IMR-90 (cell line): ENCODE data around the gene BMP2K. TPM values are rescaled to one million over a fixed set of nuclear protein-coding genes. Genes with fewer than 3 reads are reported as not detected.
A peak's percentile ranks its signal among the peaks of the same experiment; 100 is the strongest.

ENCODE experiments used
- ATAC-seq: fragments of 200-7000 bp; cut with Tn5 transposase; 2 replicates; pipeline ENCODE4 v1.9.1; 2020; ENCODE audit warnings: low read depth, mild to moderate bottlenecking, moderate library complexity
- BruUV-seq: library from RNA; stranded (reverse); fragments of 400-500 nt; replicated peaks from 2 replicates; lab custom pipeline; 2021; lab: Mats Ljungman, UMichigan
- CTCF ChIA-PET: fragments of 300-600 bp; formaldehyde crosslinking; extraction: SDS; loops from one replicate; lab custom pipeline; 2021; ENCODE audit warnings: antibody characterized with exemption; lab: Yijun Ruan, JAX
- POLR2A ChIA-PET: fragments of 300-600 bp; sonication (Branson Sonifier 250); formaldehyde crosslinking; loops from one replicate; lab custom pipeline; 2022; ENCODE audit warnings: antibody characterized with exemption; ENCODE audit not compliant: unreplicated experiment; lab: Charles Lee
- DNase-seq: peaks from one replicate; pipeline ENCODE4 v3.0.0; 2013
- H2AFZ ChIP-seq: replicated peaks from 2 replicates; pipeline ENCODE3; 2013; ENCODE audit warnings: low read length, mild to moderate bottlenecking; ENCODE audit not compliant: poor library complexity
- H2AK5ac ChIP-seq: 2 replicates; pipeline ENCODE4 v1.6.1; 2013; ENCODE audit warnings: low read depth, low read length, inconsistent platforms
- H2AK9ac ChIP-seq: replicated peaks from 2 replicates; pipeline ENCODE3; 2013; ENCODE audit warnings: mild to moderate bottlenecking, low read depth, low read length, moderate library complexity; ENCODE audit not compliant: poor library complexity
- H2BK120ac ChIP-seq: 2 replicates; pipeline ENCODE4 v1.6.1; 2013; ENCODE audit warnings: low read depth, low read length, inconsistent platforms
- H2BK15ac ChIP-seq: 3 replicates; pipeline ENCODE4 v1.6.1; 2013; ENCODE audit warnings: low read depth, low read length, inconsistent platforms
- H2BK20ac ChIP-seq: 2 replicates; pipeline ENCODE4 v1.6.1; 2013; ENCODE audit warnings: low read depth, mild to moderate bottlenecking, inconsistent platforms, low read length, moderate library complexity
- H2BK5ac ChIP-seq: 2 replicates; pipeline ENCODE4 v1.6.1; 2013; ENCODE audit warnings: mild to moderate bottlenecking, low read depth, low read length, inconsistent platforms; ENCODE audit not compliant: poor library complexity, severe bottlenecking
- H3K14ac ChIP-seq: replicated peaks from 2 replicates; pipeline ENCODE4 v1.6.1; 2013; ENCODE audit warnings: low read depth, low read length, inconsistent platforms
- H3K18ac ChIP-seq: 2 replicates; pipeline ENCODE4 v1.6.1; 2013; ENCODE audit warnings: low read depth, low read length, control low read depth
- H3K23ac ChIP-seq: 2 replicates; pipeline ENCODE4 v1.6.1; 2013; ENCODE audit warnings: low read depth, low read length, inconsistent platforms
- H3K27ac ChIP-seq: 2 replicates; pipeline ENCODE4 v1.5.1; 2013; ENCODE audit warnings: mild to moderate bottlenecking, control low read depth, low read length; ENCODE audit not compliant: insufficient read depth
- H3K27me3 ChIP-seq: 2 replicates; pipeline ENCODE4 v1.6.1; 2013; ENCODE audit warnings: low read length; ENCODE audit not compliant: control insufficient read depth, insufficient read depth
- H3K36me3 ChIP-seq: 2 replicates; pipeline ENCODE4 v1.6.1; 2013; ENCODE audit warnings: low read length, mixed read lengths; ENCODE audit not compliant: control insufficient read depth, insufficient read depth
- H3K4ac ChIP-seq: 2 replicates; pipeline ENCODE4 v1.6.1; 2013; ENCODE audit warnings: low read depth, low read length, inconsistent platforms
- H3K4me1 ChIP-seq: 2 replicates; pipeline ENCODE4 v1.6.1; 2013; ENCODE audit warnings: low read length, mixed read lengths; ENCODE audit not compliant: control insufficient read depth, insufficient read depth
- H3K4me2 ChIP-seq: 2 replicates; pipeline ENCODE4 v1.6.1; 2013; ENCODE audit warnings: low read depth, mild to moderate bottlenecking, control low read depth, low read length, moderate library complexity
- H3K4me3 ChIP-seq: 2 replicates; pipeline ENCODE4 v1.5.1; 2013; ENCODE audit warnings: low read depth, mild to moderate bottlenecking, control low read depth, low read length, moderate library complexity; ENCODE audit not compliant: insufficient read depth
- H3K56ac ChIP-seq: 2 replicates; pipeline ENCODE4 v1.6.1; 2013; ENCODE audit warnings: low read length, inconsistent platforms; ENCODE audit not compliant: insufficient read depth; ENCODE audit errors: extremely low read depth
- H3K79me1 ChIP-seq, 2 experiments: 2 replicates each; pipeline ENCODE4 v1.6.1; 2013; ENCODE audit warnings: low read length in 2 of 2, inconsistent platforms in 1 of 2, low read depth in 1 of 2
- H3K9ac ChIP-seq: 2 replicates; pipeline ENCODE4 v1.6.1; 2013; ENCODE audit warnings: low read depth, low read length, control low read depth
- H3K9me1 ChIP-seq: 2 replicates; pipeline ENCODE4 v1.6.1; 2013; ENCODE audit warnings: low read length, inconsistent platforms; ENCODE audit not compliant: insufficient read depth
- H3K9me3 ChIP-seq: 2 replicates; pipeline ENCODE4 v1.6.1; 2013; ENCODE audit warnings: low read length; ENCODE audit not compliant: control insufficient read depth, insufficient read depth
- H4K20me1 ChIP-seq: 2 replicates; pipeline ENCODE4 v1.6.1; 2013; ENCODE audit warnings: low read length, inconsistent platforms; ENCODE audit not compliant: insufficient read depth
- H4K5ac ChIP-seq: 2 replicates; pipeline ENCODE4 v1.6.1; 2013; ENCODE audit warnings: mild to moderate bottlenecking, low read depth, low read length, control low read depth
- H4K8ac ChIP-seq, 2 experiments: 2 replicates each; pipeline ENCODE4 v1.6.1; 2013; ENCODE audit warnings: low read depth in 2 of 2, low read length in 2 of 2, control low read depth in 1 of 2, inconsistent platforms in 1 of 2
- H4K91ac ChIP-seq: 2 replicates; pipeline ENCODE4 v1.6.1; 2013; ENCODE audit warnings: low read depth, low read length, inconsistent platforms; ENCODE audit not compliant: insufficient read depth
- BHLHE40 ChIP-seq: fragments of 150-350 bp; IDR thresholded peaks from 2 replicates; pipeline ENCODE4 v1.6.1; 2016; ENCODE audit warnings: mild to moderate bottlenecking, low read depth, low read length
- MAZ ChIP-seq: IDR thresholded peaks from 2 replicates; pipeline ENCODE4 v1.6.1; 2012; ENCODE audit warnings: low read depth, mild to moderate bottlenecking, low read length, improper control_type of control experiment, moderate library complexity, borderline replicate concordance
- MXI1 ChIP-seq: IDR thresholded peaks from 2 replicates; pipeline ENCODE4 v1.6.1; 2012; ENCODE audit warnings: low read depth, mild to moderate bottlenecking, low read length, moderate library complexity, borderline replicate concordance
- POLR2A ChIP-seq: IDR thresholded peaks from 2 replicates; pipeline ENCODE4 v1.6.1; 2012; ENCODE audit warnings: mild to moderate bottlenecking, low read depth, low read length
- RCOR1 ChIP-seq: IDR thresholded peaks from 2 replicates; pipeline ENCODE4 v1.6.1; 2012; ENCODE audit warnings: mild to moderate bottlenecking, low read length, improper control_type of control experiment; ENCODE audit not compliant: insufficient replicate concordance
- RFX5 ChIP-seq: IDR thresholded peaks from 2 replicates; pipeline ENCODE4 v1.8.0; 2012; ENCODE audit warnings: low read depth, mild to moderate bottlenecking, low read length, moderate library complexity
- WGBS, 2 experiments: methylation state at CpG; one replicate each; pipeline versions ENCODE4 v1.1.5 to v1.1.7; 2013; ENCODE audit warnings: missing lambda C conversion rate in 2 of 2; ENCODE audit not compliant: insufficient read length in 1 of 2; ENCODE audit errors: extremely low coverage in 2 of 2; 5-methylcytosine and 5-hydroxymethylcytosine counted together
- dilution Hi-C: fragments of 300-500 bp; cut with HindIII; formaldehyde crosslinking; loops from one replicate; pipeline ENCODE4 v1.14.3; 2018; ENCODE audit warnings: low sequenced_read_pairs; ENCODE audit not compliant: unreplicated experiment
- in situ Hi-C: fragments of 300-500 bp; cut with MboI; formaldehyde crosslinking; loops from 3 replicates; pipeline ENCODE4 v1.14.3; 2019; ENCODE audit warnings: low sequenced_read_pairs, inconsistent platforms, mixed read lengths
- intact Hi-C: fragments of 100-400 bp; cut with micrococcal nuclease; formaldehyde crosslinking; loops from 2 replicates; pipeline ENCODE4 v1.10.0; 2022
- polyA plus RNA-seq, 3 experiments: library from polyadenylated mRNA; depleted of rRNA; stranded (reverse); fragments of >200 nt; gene quantifications; 2 replicates each; pipeline ENCODE4 v1.2.3, GENCODE V29; 2012; ENCODE audit warnings: low replicate concordance in 1 of 3
- total RNA-seq: library from RNA; depleted of rRNA; stranded (reverse); fragments of >200 nt; gene quantifications from 2 replicates; pipeline ENCODE4 v1.2.3, GENCODE V29; 2012

The BMP2K gene
- total and polyA plus RNA-seq, 2 of the 4 experiments (the other 2 are of a cell fraction), result 15.8 to 46.1 TPM

- H3K79me1 ChIP-seq, result peaks cover 17 to 19% of the 10 kb centered on the region in 2 experiments
- in situ Hi-C loops, result loop anchor here (25.0 kb wide), 1 partner anchor 1398 kb away; the partner anchor contains the start of gene CFAP299
- H3K14ac ChIP-seq, result peak within 1 kb of the TSS; percentile 87; the same call in 1 of the 2 replicates
- peak within 1 kb of the TSS; percentile 95 for H3K9ac ChIP-seq
- peak; percentile 41 for TF ChIP-seq RCOR1
- TF ChIP-seq MXI1, result peak; percentile 81; the same call in 1 of the 2 replicates
- no peak for TF ChIP-seq RFX5
- peak; percentile 76 for TF ChIP-seq POLR2A
- 0 out of 2 replicates have a peak, but pooled peaks have one; percentile 26 for TF ChIP-seq BHLHE40
- TF ChIP-seq MAZ, result peak; percentile 97; the same call in 1 of the 2 replicates
- BruUV-seq, result no TSS peak
- ATAC-seq (peak; percentile 99), DNase-seq (peak; percentile 76)
- H4K8ac ChIP-seq, result peak within 1 kb of the TSS; percentile 82 to 86; a peak in 3 of 4 replicates
- POLR2A ChIA-PET, result interaction anchor here (0.6 kb wide), 1 partner anchor 1188 kb away, joined by 8 read pairs; no protein-coding TSS in a partner anchor
- CTCF ChIA-PET, result interaction anchor here (0.6 to 1.0 kb wide), 3 partner anchors 12 to 718 kb away, joined by 3 to 7 read pairs (median 3); no protein-coding TSS in a partner anchor
- peak within 1 kb of the TSS; percentile 82 for H3K4ac ChIP-seq
- H3K4me1 ChIP-seq, result peaks cover 2% of the 10 kb centered on the region; the same call in 1 of the 2 replicates
- peak within 1 kb of the TSS; percentile 64 for H3K27ac ChIP-seq
- H2AFZ ChIP-seq, result peak within 1 kb of the TSS; percentile 95
- H2AK9ac ChIP-seq, result peak within 1 kb of the TSS; percentile 77
- H3K36me3 ChIP-seq, result no peaks in the 10 kb centered on the region; the same call in 1 of the 2 replicates
- peak within 1 kb of the TSS; percentile 43; the same call in 1 of the 2 replicates for H3K18ac ChIP-seq
- no peak within 1 kb of the TSS for H2BK20ac ChIP-seq
- no peaks in the 10 kb centered on the region for H3K9me3 ChIP-seq
- H2BK5ac ChIP-seq, result no peak within 1 kb of the TSS
- peak within 1 kb of the TSS; percentile 94; the same call in 1 of the 2 replicates for H3K23ac ChIP-seq
- peak within 1 kb of the TSS; percentile 84 for H4K5ac ChIP-seq
- peaks cover 3% of the 10 kb centered on the region for H3K9me1 ChIP-seq
- H2BK120ac ChIP-seq, result 0 out of 2 replicates have a peak within 1 kb of the TSS, but pooled peaks have one; percentile 17
- H3K27me3 ChIP-seq, result peaks cover 8% of the 10 kb centered on the region
- WGBS, 2 experiments, result 1% methylated on average over 34 of the region's 77 CpGs; no CpG with 5 or more reads in 1 of the 2 experiments
- H3K4me2 ChIP-seq, result peak within 1 kb of the TSS; percentile 95
- intact Hi-C loops, result loop anchor here (10.0 kb wide), 1 partner anchor 974 kb away; no protein-coding TSS in a partner anchor
- peak within 1 kb of the TSS; percentile 100 for H3K4me3 ChIP-seq
- peak within 1 kb of the TSS; percentile 81 for H4K91ac ChIP-seq
- dilution Hi-C loops, result no loop called here
- peak within 1 kb of the TSS; percentile 14; the same call in 1 of the 2 replicates for H3K56ac ChIP-seq
- H4K20me1 ChIP-seq, result no peaks in the 10 kb centered on the region; the same call in 1 of the 2 replicates
- H2BK15ac ChIP-seq, result peak within 1 kb of the TSS; percentile 15; the same call in 1 of the 3 replicates
- H2AK5ac ChIP-seq, result no peak within 1 kb of the TSS
These were observed 162.9 kb downstream of the BMP2K start, which contains the start of gene PAQR3 for GRCh38 chr4:78938868-78939666. Gene PAQR3, minus strand, starts transcription at chr4:78939438. Its CDS starts 214 bp downstream, at chr4:78939224.
